Endothelial cell of umbilical vein (primary cell): ENCODE measurements around the gene DUS2. TPM values are rescaled to one million over a fixed set of nuclear protein-coding genes. Genes with fewer than 3 reads are reported as not detected.

Source experiments
- BruUV-seq: library from RNA; stranded (reverse); fragments of 400-500 nt; replicated peaks from 2 replicates; lab custom pipeline; 2021; lab: Mats Ljungman, UMichigan
- CTCF ChIA-PET: fragments of 300-600, 350-600 bp; sonication (Branson Sonifier 250); formaldehyde crosslinking; loops from one replicate; lab custom pipeline; 2021; ENCODE audit warnings: antibody characterized with exemption, inconsistent platforms; lab: Charles Lee
- POLR2A ChIA-PET: fragments of 300-600, 350-600 bp; sonication (Branson Sonifier 250); formaldehyde crosslinking; loops from one replicate; lab custom pipeline; 2021; ENCODE audit warnings: antibody characterized with exemption, inconsistent platforms; lab: Charles Lee
- DNase-seq: peaks from one replicate; pipeline ENCODE4 v3.0.0-alpha.2; 2011; ENCODE audit warnings: low read depth, low spot score
- FAIRE-seq: peaks from 2 replicates; lab custom pipeline; 2011; peaks lifted over from hg19 to GRCh38; lab: Jason Lieb, UNC
- H2AFZ ChIP-seq: 2 replicates; pipeline ENCODE4 v1.6.0; 2012; ENCODE audit warnings: low read depth, low read length, control low read depth, inconsistent platforms
- H3K27ac ChIP-seq: 2 replicates; pipeline ENCODE4 v1.5.1; 2011; ENCODE audit warnings: low read depth, mild to moderate bottlenecking, control low read depth, low read length, moderate library complexity; ENCODE audit not compliant: insufficient read depth
- H3K27me3 ChIP-seq, 2 experiments: 2 replicates each; pipeline versions ENCODE4 v1.6.0 to v1.6.1; 2011; ENCODE audit warnings: low read length in 2 of 2, mixed read lengths in 1 of 2; ENCODE audit not compliant: control insufficient read depth in 2 of 2, insufficient read depth in 2 of 2
- H3K36me3 ChIP-seq, 2 experiments: 2 replicates in 1 of 2; 3 replicates in 1 of 2; pipeline ENCODE4 v1.5.1; 2011; ENCODE audit warnings: low read length in 2 of 2, mild to moderate bottlenecking in 1 of 2, moderate library complexity in 1 of 2; ENCODE audit not compliant: control insufficient read depth in 2 of 2, insufficient read depth in 2 of 2; ENCODE audit errors: extremely low read depth in 1 of 2
- H3K4me1 ChIP-seq: 3 replicates; pipeline ENCODE4 v1.5.1; 2011; ENCODE audit warnings: mild to moderate bottlenecking, low read length; ENCODE audit not compliant: control insufficient read depth, insufficient read depth; ENCODE audit errors: extremely low read depth
- H3K4me2 ChIP-seq: 2 replicates; pipeline ENCODE4 v1.6.1; 2011; ENCODE audit warnings: low read length, control low read depth, mixed read lengths; ENCODE audit not compliant: insufficient read depth
- H3K4me3 ChIP-seq, 3 experiments: fragments of 200-600 bp in 1 of 3; sonication (generic), shearing (Covaris generic) in 1 of 3; replicated peaks in 1 of 3; 2 replicates each; pipeline ENCODE4 v1.5.1; 2011 to 2016; ENCODE audit warnings: control low read depth in 3 of 3, low read length in 3 of 3, mild to moderate bottlenecking in 2 of 3, inconsistent platforms in 1 of 3, low read depth in 1 of 3, moderate library complexity in 1 of 3; ENCODE audit not compliant: insufficient read depth in 1 of 3
- H3K79me2 ChIP-seq: 2 replicates; pipeline ENCODE4 v1.6.0; 2012; ENCODE audit warnings: low read length, inconsistent platforms; ENCODE audit not compliant: control insufficient read depth, insufficient read depth
- H3K9ac ChIP-seq: replicated peaks from 2 replicates; pipeline ENCODE3; 2011; ENCODE audit warnings: low read length, control low read depth; ENCODE audit not compliant: insufficient read depth; ENCODE audit errors: extremely low read depth
- H3K9me1 ChIP-seq: replicated peaks from 3 replicates; pipeline ENCODE4 v1.6.0; 2011; ENCODE audit warnings: mild to moderate bottlenecking, low read length; ENCODE audit not compliant: control insufficient read depth, insufficient read depth; ENCODE audit errors: extremely low read depth
- H3K9me3 ChIP-seq: replicated peaks from 2 replicates; pipeline ENCODE4 v1.5.1; 2012; ENCODE audit warnings: low read length, inconsistent platforms; ENCODE audit not compliant: control insufficient read depth, insufficient read depth
- H4K20me1 ChIP-seq: replicated peaks from 2 replicates; pipeline ENCODE3; 2011; ENCODE audit warnings: mild to moderate bottlenecking, low read length; ENCODE audit not compliant: control insufficient read depth, insufficient read depth; ENCODE audit errors: extremely low read depth
- CTCF ChIP-seq, 2 donors: IDR thresholded peaks; 1 replicate in 1 of 2; 2 replicates in 1 of 2; pipeline ENCODE4 v1.5.1; 2011; ENCODE audit warnings: low read length in 2 of 2, mild to moderate bottlenecking in 2 of 2, moderate library complexity in 2 of 2, control low read depth in 1 of 2, inconsistent platforms in 1 of 2, low read depth in 1 of 2; ENCODE audit not compliant: insufficient read depth in 1 of 2; ENCODE audit errors: extremely low read depth in 1 of 2
- FOS ChIP-seq: IDR thresholded peaks from 2 replicates; pipeline ENCODE4 v1.6.1; 2011; ENCODE audit warnings: mild to moderate bottlenecking, low read length, moderate library complexity, borderline replicate concordance; ENCODE audit not compliant: insufficient read depth
- GATA2 ChIP-seq: IDR thresholded peaks from 2 replicates; pipeline ENCODE4 v1.7.0; 2011; ENCODE audit warnings: low read depth, mild to moderate bottlenecking, moderate library complexity, mixed read lengths, low read length; ENCODE audit not compliant: insufficient read length, insufficient read depth
- JUN ChIP-seq: IDR thresholded peaks from 2 replicates; pipeline ENCODE4 v1.6.1; 2011; ENCODE audit warnings: borderline replicate concordance, low read depth; ENCODE audit not compliant: insufficient read length, insufficient read depth
- MAX ChIP-seq: IDR thresholded peaks from 2 replicates; pipeline ENCODE4 v1.6.1; 2011; ENCODE audit not compliant: insufficient read depth, insufficient read length
- MYC ChIP-seq: IDR thresholded peaks from one replicate; pipeline ENCODE4 v1.6.1; 2011; ENCODE audit warnings: mild to moderate bottlenecking, low read depth, low read length
- POLR2A ChIP-seq: IDR thresholded peaks from 2 replicates; pipeline ENCODE4 v1.6.1; 2012; ENCODE audit warnings: low read depth, mild to moderate bottlenecking, control low read depth, low read length
- POLR2AphosphoS5 ChIP-seq: IDR thresholded peaks from 2 replicates; pipeline ENCODE4 v1.6.1; 2012; ENCODE audit warnings: low read depth, mild to moderate bottlenecking, control low read depth, low read length, moderate library complexity; ENCODE audit not compliant: insufficient read depth
- dilution Hi-C: fragments of 300-500 bp; cut with MboI; formaldehyde crosslinking; loops from one replicate; pipeline ENCODE4 v1.15.0; 2019; ENCODE audit warnings: low sequenced_read_pairs; ENCODE audit not compliant: extremely low pct_ligation_motif_present
- intact Hi-C: fragments of 100-400 bp; cut with micrococcal nuclease; formaldehyde crosslinking; loops from one replicate; pipeline ENCODE4 v1.10.0; 2022
- polyA plus RNA-seq, 4 experiments: library from polyadenylated mRNA; depleted of rRNA in 3 of 4; stranded (reverse) in 3 of 4; unstranded in 1 of 4; fragments of >200 nt; gene quantifications; 2 replicates each; pipeline versions ENCODE4 v1.2.1 to v1.2.3, GENCODE V29; 2011 to 2012; ENCODE audit warnings: missing spikeins in 1 of 4
- total RNA-seq: library from RNA; stranded (reverse); gene quantifications from 2 replicates; pipeline ENCODE4 v1.2.3, GENCODE V29; 2021

The DUS2 gene
- total and polyA plus RNA-seq, 2 donors (not counting 3 experiments of a cell fraction or from before 2014, with no cell fraction given): 16.4 to 21.7 TPM

DNA sequence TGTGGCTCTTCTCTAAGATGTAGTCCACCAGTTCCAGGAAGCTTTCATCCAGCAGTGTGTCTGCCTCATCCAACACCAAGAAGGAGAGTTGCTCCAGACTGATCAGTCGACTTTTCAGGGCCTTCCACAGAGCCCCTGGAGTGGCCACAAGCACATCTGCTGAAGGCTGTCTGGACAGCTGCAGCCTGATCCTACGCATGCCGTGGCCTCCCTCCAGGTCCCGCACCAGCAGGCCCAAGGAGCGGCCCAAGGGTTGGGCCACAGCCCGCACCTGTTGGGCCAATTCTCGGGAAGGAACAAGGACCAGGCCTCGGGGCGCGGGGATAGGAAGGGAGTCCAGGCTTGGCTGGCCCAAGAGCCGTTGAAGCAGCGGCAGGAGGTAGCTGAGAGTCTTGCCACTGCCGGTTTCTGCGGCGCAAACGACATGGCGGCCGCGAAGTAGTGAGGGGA, 781 bp upstream of the DUS2 start:
- H3K27ac ChIP-seq: peak overlapping the region; percentile 56
- intact Hi-C loops: loop anchor here (2.0 kb wide), 1 partner anchor 62 kb away; the partner anchor contains the start of gene NFATC3
- H3K27me3 ChIP-seq: no peaks in the 10 kb centered on the region
- dilution Hi-C loops: no loop called here
- no TSS peak for BruUV-seq
- H3K79me2 ChIP-seq: peaks cover 28% of the 10 kb centered on the region
- peak overlapping the region; percentile 90 for H3K9ac ChIP-seq
- H3K4me1 ChIP-seq: peaks cover 14% of the 10 kb centered on the region
- H3K9me1 ChIP-seq: no peaks in the 10 kb centered on the region
- peak overlapping the region; percentile 84 to 94 (median 92) for H3K4me3 ChIP-seq
- H4K20me1 ChIP-seq: no peaks in the 10 kb centered on the region
- ChIA-PET CTCF (interaction anchor here (0.5 to 2.3 kb wide), 8 partner anchors 14 to 254 kb away, joined by 3 to 13 read pairs (median 4); no protein-coding TSS in a partner anchor), POLR2A (no interaction called here)
- peak overlapping the region; percentile 75 for H2AFZ ChIP-seq
- H3K36me3 ChIP-seq: peaks cover 0 to 2% of the 10 kb centered on the region in 2 experiments
- peak overlapping the region; percentile 69 for H3K4me2 ChIP-seq
- DNase-seq (no peak), FAIRE-seq (no peak)
- H3K9me3 ChIP-seq: no peaks in the 10 kb centered on the region
- no peak for TF ChIP-seq POLR2A
- no peak for TF ChIP-seq MAX
- no peak for TF ChIP-seq GATA2
- no peak for TF ChIP-seq CTCF (IDR thresholded peaks at IDR 0.05; ENCODE audit: extremely low read depth in 1 of 2, insufficient read depth in 1 of 2, low read depth in 1 of 2, low read length in 2 of 2)
- TF ChIP-seq FOS: no peak
- no peak for TF ChIP-seq MYC
- no peak for TF ChIP-seq POLR2AphosphoS5
- no peak for TF ChIP-seq JUN
